GM21360 (cell line): Measurements from ENCODE around the gene DDX47.
A peak's percentile ranks its signal among the peaks of the same experiment; 100 is the strongest.

Experiments used
- ATAC-seq: cut with Tn5 transposase; IDR thresholded peaks from one replicate; pipeline ENCODE4 v1.9.1; 2021; ENCODE audit warnings: mild to moderate bottlenecking, moderate library complexity; ENCODE audit not compliant: unreplicated experiment

The DDX47 gene

DNA sequence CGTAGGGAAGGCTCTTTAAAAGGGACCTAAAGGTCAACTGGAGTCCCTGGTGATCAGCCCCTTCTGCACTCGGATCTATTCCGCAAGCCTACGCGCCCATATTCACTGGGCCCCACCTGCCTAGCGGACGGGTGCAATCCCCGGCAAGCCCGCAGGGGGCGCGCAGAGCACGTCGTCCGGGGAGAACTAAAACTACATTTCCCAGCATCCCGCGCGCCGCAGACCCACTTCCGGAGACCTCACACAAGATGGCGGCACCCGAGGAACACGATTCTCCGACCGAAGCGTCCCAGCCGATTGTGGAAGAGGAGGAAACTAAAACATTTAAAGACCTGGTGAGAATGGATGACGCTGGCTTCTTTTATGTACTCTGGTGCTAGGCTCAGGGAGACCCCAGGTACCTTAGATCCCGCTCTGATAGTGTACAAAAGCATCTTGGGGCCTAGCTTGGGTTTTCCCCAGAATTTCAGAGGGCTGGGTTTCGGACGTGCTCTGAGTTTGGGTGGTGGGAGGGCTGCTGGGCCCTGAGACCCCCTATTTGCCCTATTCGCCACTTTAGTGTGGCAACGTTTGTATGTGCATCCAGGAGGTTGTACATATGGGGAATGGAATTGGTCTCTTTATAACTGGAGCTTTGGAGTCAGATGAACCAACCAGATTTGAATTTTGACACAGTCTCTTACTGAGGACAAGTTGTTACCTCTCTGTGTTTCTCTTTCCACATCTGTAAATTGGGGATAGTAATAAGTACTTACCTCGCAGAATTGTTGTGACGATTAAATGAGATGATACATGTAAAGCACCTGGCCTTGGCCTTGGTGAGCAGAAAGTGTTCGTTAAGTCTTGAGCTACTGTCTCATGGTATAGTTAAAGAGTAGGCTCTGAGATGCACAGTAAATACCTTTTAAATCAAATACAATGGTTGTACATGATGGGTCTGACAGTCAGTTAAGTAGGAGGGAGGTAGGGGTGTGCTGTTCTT lies at the start of gene DDX47:
TSS of gene DDX47 (plus strand) at position 227 of the 982 bp plus-strand sequence. CDS start at position 249, 22 bp downstream.
- ATAC-seq = peak; percentile 82

GRCh38 chr12:12764824-12765223 lies 48.3 kb upstream of the DDX47 start:
- ATAC-seq = no peak

GRCh38 chr12:12770262-12770661 lies 42.9 kb upstream of the DDX47 start:
- no peak for ATAC-seq

- no peak for ATAC-seq
These were observed 38.4 kb upstream of the DDX47 start for GRCh38 chr12:12774791-12775190.

DNA sequence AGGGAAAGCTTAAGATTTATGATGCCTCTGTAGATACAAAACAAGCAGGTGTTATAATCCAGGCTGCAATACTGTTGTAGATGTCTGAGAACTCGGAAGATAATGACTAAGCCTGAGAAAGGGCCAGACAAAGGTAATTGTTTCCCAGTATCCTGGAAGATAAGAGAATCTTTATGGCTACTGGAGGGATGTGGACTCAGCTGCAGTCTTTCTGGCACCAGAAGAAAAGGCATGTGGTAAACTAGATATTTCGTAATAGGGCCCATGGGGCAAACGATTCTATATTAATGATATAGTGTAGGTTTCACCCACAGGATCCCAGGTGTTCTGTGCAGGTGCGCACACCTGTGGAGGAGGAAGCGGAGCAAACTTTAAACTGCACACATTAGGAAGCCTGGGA lies 36.9 kb upstream of the DDX47 start:
- ATAC-seq = no peak

DNA sequence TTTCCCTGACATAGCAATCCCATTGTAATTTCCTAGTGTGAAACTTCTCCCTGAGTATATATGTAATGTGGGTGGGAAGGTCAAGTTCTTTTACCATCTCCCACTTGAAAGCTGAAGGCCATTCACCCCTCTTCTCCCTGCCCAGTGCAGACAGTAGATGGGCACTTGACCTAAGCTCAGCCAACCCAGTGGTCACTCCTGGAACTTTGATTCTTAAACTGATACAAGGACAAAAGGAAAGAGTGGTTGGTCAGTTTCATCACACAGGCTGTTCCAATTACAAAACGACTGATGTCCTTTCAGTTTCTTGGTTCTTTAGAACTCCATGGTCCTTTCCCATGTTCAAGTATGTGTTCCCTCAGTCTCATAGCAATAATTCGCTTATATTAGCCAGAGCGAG lies 36.1 kb upstream of the DDX47 start:
- ATAC-seq = no peak

DNA sequence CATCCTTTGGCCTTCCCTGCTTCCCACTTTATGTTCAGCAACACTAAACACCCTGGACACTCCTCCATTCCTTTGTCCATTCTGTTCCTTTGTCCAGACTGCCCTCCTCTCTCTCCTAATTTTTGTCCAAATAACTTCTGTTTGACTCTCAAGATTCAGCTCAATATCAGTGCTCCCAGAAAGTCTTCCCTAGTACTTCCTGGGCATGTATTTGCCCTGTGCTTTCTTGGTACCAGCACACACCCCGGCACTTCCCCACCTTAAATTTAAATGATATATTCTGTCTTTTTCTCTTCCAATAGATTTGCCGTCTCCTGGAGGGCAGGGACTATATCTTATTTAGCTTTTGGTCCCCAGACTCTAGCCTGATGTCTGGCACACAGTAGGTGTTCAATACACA lies 34.1 kb upstream of the DDX47 start:
- ATAC-seq = no peak

GRCh38 chr12:12779529-12779928 lies 33.6 kb upstream of the DDX47 start:
- no peak for ATAC-seq

GRCh38 chr12:12784116-12784515 lies 29.0 kb upstream of the DDX47 start:
- ATAC-seq = no peak

- no peak for ATAC-seq
These were observed 28.0 kb upstream of the DDX47 start, which contains the start of gene APOLD1 for GRCh38 chr12:12784911-12785814. APOLD1 (plus strand) TSS chr12:12785659; CDS start chr12:12785692, 33 bp downstream.

DNA sequence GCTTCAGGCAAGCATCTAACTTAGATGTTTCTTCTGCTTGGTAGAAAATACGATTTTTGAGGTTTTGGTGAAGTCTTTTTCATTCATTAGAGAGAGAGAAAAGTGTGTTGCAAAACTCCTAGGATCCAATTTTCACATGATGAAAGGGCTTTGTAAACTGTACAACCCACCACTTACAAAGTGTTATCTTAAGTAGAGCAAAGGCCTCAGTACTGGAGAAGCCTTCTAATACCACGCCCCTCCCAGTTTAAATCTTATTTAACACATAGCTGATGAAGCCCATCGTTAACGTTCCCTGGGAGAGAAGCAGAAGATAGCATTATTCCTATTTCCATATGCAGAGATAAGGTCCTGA lies 26.8 kb upstream of the DDX47 start:
- peak; percentile 5 for ATAC-seq

DNA sequence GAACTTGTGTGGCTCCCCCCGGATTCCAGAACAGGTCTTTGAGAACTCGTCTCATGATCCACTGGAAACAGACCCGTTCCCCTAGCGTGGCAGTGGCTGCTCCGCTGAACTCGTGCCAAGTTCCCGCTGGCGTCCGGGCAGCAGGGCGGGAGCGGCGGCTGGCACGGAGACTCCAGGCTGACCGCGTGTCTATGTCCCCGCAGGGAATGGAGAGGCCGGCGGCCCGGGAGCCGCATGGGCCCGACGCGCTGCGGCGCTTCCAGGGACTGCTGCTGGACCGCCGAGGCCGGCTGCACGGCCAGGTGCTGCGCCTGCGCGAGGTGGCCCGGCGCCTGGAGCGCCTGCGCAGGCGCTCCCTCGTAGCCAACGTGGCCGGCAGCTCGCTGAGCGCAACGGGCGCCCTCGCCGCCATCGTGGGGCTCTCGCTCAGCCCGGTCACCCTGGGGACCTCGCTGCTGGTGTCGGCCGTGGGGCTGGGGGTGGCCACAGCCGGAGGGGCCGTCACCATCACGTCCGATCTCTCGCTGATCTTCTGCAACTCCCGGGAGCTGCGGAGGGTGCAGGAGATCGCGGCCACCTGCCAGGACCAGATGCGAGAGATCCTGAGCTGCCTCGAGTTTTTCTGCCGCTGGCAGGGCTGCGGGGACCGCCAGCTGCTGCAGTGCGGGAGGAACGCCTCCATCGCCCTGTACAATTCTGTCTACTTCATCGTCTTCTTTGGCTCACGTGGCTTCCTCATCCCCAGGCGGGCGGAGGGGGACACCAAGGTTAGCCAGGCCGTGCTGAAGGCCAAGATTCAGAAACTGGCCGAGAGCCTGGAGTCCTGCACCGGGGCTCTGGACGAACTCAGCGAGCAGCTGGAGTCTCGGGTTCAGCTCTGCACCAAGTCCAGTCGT lies 26.2 kb upstream of the DDX47 start:
- ATAC-seq = peak; percentile 84

DNA sequence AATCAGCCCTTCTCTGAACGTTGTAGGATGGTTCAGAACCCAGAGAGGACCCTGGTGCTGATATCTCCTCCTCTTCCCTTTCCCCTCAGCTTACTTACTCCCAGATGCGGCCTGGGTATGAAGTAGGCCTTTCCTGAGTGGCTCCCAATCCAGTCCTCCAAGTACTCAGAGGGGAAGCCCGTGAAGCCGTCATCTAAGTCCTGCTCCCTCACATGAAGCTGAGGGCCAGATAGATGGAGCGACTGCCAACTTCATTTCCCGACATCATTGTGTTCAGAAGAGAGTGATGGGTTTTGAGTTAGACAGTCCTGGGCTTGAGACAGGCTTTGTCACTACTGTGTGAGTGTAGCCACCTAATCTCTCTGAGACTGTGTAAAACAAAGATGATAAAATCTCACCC lies 25.0 kb upstream of the DDX47 start:
- ATAC-seq = no peak

DNA sequence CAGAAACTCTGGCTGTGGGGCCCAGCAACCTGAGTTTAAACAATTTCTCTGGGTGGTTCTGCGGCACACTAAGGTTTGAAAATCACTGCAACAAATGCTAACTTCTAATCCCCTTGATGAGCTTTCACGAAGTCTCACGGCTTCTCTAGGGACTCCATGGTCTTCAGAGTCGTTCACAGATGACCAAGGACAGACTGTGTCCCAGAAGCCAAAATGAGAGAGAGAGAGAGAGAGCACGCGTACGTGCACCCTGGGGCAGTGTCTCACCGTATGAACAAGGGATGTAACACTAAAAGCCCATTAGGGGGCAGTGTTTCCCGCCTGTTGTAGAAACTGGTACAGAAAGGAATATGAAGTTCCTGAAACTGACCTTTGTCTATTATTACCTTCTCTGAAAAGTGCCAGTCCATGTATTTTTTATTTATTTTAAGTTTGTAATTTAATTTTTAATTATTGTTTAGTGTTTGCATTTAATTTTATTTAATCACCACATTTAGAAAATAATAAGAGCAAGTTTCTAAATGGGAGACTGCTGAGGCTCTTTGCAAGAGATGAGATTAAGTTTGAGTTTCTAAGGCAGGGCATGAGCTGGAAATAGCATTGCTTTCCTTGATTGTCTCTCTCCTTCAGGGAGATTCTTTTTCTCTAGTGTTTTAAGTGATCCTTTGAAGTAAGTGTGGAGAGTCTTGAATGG lies 24.3 kb upstream of the DDX47 start:
- ATAC-seq = peak; percentile 58

DNA sequence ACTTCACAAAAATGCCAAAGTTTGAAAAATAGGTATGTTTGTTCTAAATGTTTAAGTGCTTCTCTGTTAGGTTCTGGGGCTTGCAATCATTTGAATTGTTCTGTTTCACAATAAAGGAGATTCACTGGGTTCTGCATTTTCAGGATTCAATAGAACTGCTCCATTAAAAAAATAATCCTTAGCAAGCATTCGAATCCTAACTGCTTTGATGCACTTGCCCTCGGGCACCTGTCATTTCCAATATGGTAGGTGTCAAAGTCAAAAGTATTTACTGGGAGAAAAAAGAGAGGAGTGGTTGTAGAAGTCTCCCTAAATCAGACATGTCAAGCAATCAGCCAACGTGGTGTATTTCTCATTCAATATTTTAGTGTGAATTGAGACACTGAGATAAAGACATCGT lies 22.2 kb upstream of the DDX47 start:
- no peak for ATAC-seq

GRCh38 chr12:12791756-12792369 lies 21.3 kb upstream of the DDX47 start:
- no peak for ATAC-seq

DNA sequence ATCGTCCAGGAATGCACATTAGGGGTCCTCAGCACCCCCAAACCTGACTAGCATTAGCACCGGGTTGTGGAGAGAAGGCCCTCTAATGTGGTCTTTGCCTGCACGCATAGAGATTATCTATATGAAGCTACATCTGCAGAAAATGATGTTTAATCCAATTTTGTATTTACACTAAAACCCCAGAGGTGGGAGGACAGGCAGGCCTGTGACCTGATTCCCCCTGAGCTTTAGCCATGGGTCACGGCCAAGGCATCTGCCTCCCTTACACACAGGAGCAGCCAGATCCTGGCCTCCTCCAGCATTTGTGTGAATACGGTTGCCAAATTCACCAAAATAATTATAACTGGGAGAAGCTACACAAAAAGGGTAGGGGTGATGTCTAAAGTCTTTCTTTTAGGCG lies 20.7 kb upstream of the DDX47 start:
- ATAC-seq = no peak

- ATAC-seq = no peak
These were observed 18.5 kb upstream of the DDX47 start for GRCh38 chr12:12794686-12795085.

DNA sequence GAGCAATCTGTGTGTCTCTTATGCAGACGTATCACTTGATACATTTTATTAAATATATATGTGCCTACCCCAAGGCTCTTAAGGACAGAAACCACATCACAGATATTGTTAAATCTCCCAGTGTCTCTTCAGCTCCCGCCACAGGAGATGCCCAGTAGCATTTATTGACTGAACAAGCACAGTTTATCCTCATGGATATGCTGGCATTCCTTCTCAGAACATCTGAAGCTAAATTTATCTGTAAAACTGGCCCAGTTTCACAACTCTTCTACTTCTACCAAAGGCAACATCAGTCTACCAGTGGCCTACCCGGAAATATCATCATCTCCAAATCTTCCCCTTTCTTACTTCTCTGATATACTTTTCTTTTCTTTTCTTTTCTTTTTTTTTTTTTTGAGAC lies 17.0 kb upstream of the DDX47 start:
- no peak for ATAC-seq
